ENCODE data around the gene FASN. TPM values are rescaled to one million over a fixed set of nuclear protein-coding genes. Genes with fewer than 3 reads are reported as not detected.

Gene FASN
- total and polyA plus RNA-seq, 2 donors (not counting 3 experiments of a cell fraction or from before 2014, with no cell fraction given) = 101 to 360 TPM

GRCh38 chr17:82101767-82102679 is 4.0 kb upstream of the FASN start:
- no peak overlapping the region for H3K9ac ChIP-seq (replicated peaks; ENCODE audit: extremely low read depth, insufficient read depth, low read length)
- dilution Hi-C loops (cut with MboI; ENCODE audit: extremely low pct_ligation_motif_present, low sequenced_read_pairs) = no loop called here
- ChIA-PET CTCF (interaction anchor here (3.3 kb wide), 1 partner anchor 71 kb away, joined by 8 read pairs; the partner anchor contains the start of gene RAC3), POLR2A (no interaction called here)
- H3K4me2 ChIP-seq (ENCODE audit: insufficient read depth, low read length) = no peak overlapping the region
- H3K27me3 ChIP-seq (ENCODE audit: control insufficient read depth in 2 of 2, insufficient read depth in 2 of 2, low read length in 2 of 2) = no peaks in the 10 kb centered on the region
- no peaks in the 10 kb centered on the region for H3K9me3 ChIP-seq (replicated peaks; ENCODE audit: control insufficient read depth, insufficient read depth, low read length)
- no peaks in the 10 kb centered on the region for H3K36me3 ChIP-seq (ENCODE audit: control insufficient read depth in 2 of 2, extremely low read depth in 1 of 2, insufficient read depth in 2 of 2, low read length in 2 of 2)
- H4K20me1 ChIP-seq (replicated peaks; ENCODE audit: control insufficient read depth, extremely low read depth, insufficient read depth, low read length) = no peaks in the 10 kb centered on the region
- DNase-seq (ENCODE audit: low read depth, low spot score) (no peak), FAIRE-seq (no peak)
- H2AFZ ChIP-seq (ENCODE audit: low read depth, low read length) = no peak overlapping the region
- no TSS peak for BruUV-seq (replicated peaks)
- intact Hi-C loops (cut with micrococcal nuclease) = no loop called here
- no peaks in the 10 kb centered on the region for H3K9me1 ChIP-seq (replicated peaks; ENCODE audit: control insufficient read depth, extremely low read depth, insufficient read depth, low read length)
- no peak overlapping the region for H3K27ac ChIP-seq (ENCODE audit: insufficient read depth, low read depth, low read length)
- TF ChIP-seq GATA2 (IDR thresholded peaks at IDR 0.05; ENCODE audit: insufficient read depth, insufficient read length, low read depth, low read length) (no peak), MYC (IDR thresholded peaks at IDR 0.05; ENCODE audit: low read depth, low read length) (no peak), MAX (IDR thresholded peaks at IDR 0.05; ENCODE audit: insufficient read depth, insufficient read length) (no peak), FOS (IDR thresholded peaks at IDR 0.05; ENCODE audit: borderline replicate concordance, insufficient read depth, low read length) (no peak), POLR2AphosphoS5 (IDR thresholded peaks at IDR 0.05; ENCODE audit: insufficient read depth, low read depth, low read length) (no peak), POLR2A (IDR thresholded peaks at IDR 0.05; ENCODE audit: low read depth, low read length) (no peak), JUN (IDR thresholded peaks at IDR 0.05; ENCODE audit: borderline replicate concordance, insufficient read depth, insufficient read length, low read depth) (no peak), CTCF (IDR thresholded peaks at IDR 0.05; ENCODE audit: extremely low read depth in 1 of 2, insufficient read depth in 1 of 2, low read depth in 1 of 2, low read length in 2 of 2) (no peak), EZH2 (IDR thresholded peaks at IDR 0.05; ENCODE audit: borderline replicate concordance, low read depth, low read length, severe bottlenecking) (no peak)
- H3K79me2 ChIP-seq (ENCODE audit: control insufficient read depth, insufficient read depth, low read length) = peaks cover 11% of the 10 kb centered on the region
- peaks cover 18% of the 10 kb centered on the region for H3K4me1 ChIP-seq (ENCODE audit: control insufficient read depth, extremely low read depth, insufficient read depth, low read length)
- no peak overlapping the region for H3K4me3 ChIP-seq (replicated peaks in 1 of 3; ENCODE audit: insufficient read depth in 1 of 3, low read depth in 1 of 3, low read length in 3 of 3)
